Measurements from ENCODE around the gene FAM53A.
"Not testable (repeated sequence)": the region's sequence is repeated elsewhere in the genome, so short reads cannot be mapped to it uniquely, and the experiment has no call there.

The FAM53A gene

DNA sequence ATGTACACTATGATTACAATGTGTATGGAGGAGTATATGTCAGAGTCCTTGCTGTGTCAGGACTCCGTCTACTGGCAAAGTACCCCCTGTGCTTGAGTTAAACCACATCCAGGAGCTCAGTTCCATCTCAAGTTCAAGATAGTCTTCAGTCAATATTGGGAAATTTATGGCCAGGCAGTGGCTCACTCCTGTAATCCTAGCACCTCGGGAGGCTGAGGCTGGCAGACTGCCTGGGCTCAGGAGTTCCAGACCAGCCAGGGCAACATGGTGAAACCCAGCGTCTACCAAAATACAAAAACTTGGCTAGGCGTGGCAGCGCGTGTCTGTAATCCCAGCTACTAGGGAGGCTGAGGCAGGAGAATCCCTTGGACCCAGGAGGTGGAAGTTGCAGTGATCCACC lies 22.2 kb upstream of the FAM53A start:
- no peak for DNase-seq (ENCODE audit: extremely low read depth, low read depth)
- TF ChIP-seq, protein P1, sequence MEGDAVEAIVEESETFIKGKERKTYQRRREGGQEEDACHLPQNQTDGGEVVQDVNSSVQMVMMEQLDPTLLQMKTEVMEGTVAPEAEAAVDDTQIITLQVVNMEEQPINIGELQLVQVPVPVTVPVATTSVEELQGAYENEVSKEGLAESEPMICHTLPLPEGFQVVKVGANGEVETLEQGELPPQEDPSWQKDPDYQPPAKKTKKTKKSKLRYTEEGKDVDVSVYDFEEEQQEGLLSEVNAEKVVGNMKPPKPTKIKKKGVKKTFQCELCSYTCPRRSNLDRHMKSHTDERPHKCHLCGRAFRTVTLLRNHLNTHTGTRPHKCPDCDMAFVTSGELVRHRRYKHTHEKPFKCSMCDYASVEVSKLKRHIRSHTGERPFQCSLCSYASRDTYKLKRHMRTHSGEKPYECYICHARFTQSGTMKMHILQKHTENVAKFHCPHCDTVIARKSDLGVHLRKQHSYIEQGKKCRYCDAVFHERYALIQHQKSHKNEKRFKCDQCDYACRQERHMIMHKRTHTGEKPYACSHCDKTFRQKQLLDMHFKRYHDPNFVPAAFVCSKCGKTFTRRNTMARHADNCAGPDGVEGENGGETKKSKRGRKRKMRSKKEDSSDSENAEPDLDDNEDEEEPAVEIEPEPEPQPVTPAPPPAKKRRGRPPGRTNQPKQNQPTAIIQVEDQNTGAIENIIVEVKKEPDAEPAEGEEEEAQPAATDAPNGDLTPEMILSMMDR (IDR thresholded peaks at IDR 0.05; ENCODE audit: low read depth, low read length), result no peak

DNA sequence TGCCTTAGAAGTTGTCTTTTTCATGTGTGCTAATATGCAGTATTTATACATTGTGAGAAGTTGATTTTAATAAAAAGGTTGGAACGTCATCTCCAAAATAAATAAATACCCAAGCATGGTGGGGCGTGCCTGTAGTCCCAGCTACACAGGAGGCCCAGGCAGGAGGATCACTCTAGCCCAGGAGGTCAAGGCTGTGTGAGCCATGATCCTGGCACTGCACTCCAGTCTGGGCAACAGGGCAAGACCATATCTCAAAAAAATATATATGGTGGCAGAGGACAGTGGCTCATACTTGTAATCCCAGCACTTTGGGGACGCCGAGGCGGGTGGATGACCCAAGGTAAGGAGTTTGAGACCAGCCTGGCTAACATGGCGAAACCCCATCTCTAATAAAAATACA lies 21.6 kb upstream of the FAM53A start:
- no peak for DNase-seq (ENCODE audit: extremely low read depth, low read depth)
- TF ChIP-seq, protein P1 (IDR thresholded peaks at IDR 0.05; ENCODE audit: low read depth, low read length), result no peak

DNA sequence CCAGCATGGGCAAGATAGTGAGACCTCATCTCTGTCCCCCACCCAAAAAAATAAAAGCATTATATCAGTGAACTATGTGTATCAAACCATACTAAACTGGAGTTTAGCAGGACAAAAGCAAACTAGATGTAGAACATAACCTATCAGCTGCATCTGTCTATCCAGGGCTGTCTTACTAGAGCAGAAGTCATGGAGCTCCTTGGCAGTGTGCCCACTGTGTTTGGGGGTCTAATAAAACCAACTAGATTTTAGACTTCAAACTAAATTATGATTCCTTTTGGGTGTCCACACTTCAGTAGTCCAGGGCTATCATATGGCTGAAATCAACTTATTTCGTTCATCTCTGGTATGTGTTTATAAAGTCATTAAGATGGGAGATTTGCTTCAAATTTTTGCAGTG lies 19.8 kb upstream of the FAM53A start:
- DNase-seq (ENCODE audit: extremely low read depth, low read depth), result no peak
- TF ChIP-seq, protein P1 (IDR thresholded peaks at IDR 0.05; ENCODE audit: low read depth, low read length), result no peak

DNA sequence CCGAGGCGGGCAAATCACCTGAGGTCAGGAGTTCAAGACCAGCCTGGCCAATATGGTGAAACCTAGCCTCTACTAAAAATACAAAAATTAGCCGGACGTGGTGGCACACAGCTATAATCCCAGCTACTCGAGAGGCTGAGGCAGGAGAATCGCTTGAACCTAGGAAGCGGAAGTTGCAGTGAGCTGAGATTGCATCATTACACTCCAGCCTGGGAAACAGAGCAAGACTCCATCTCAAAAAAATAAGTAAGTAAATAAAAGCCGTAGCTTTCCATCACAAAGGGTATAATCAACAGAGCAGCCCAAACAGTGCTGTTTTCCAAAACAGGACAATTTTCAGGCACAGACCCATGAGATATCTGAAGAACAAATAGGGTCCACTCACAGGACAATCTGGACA lies 17.6 kb upstream of the FAM53A start:
- not testable (repeated sequence) for DNase-seq (ENCODE audit: extremely low read depth, low read depth)

DNA sequence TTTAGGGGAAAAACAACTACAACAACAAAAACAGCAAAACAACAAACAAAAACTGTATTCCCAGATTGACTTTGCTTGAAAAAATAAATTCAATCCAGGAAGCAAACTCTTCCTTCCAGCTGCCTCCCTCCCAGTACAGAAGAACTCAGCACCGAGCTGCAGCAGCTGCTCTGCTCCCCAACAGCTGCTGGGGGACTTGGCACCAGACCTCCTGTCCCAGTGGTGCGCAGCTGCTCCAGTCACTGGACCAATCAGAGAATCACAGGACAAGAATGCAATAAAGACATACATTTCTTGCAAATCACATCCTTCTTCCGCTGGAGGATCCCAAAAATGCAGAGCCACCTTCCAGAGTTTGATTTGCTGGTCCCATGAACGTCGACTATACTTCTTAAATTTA lies 11.8 kb upstream of the FAM53A start:
- DNase-seq (ENCODE audit: extremely low read depth, low read depth), result no peak
- TF ChIP-seq, protein P1 (IDR thresholded peaks at IDR 0.05; ENCODE audit: low read depth, low read length), result no peak

DNA sequence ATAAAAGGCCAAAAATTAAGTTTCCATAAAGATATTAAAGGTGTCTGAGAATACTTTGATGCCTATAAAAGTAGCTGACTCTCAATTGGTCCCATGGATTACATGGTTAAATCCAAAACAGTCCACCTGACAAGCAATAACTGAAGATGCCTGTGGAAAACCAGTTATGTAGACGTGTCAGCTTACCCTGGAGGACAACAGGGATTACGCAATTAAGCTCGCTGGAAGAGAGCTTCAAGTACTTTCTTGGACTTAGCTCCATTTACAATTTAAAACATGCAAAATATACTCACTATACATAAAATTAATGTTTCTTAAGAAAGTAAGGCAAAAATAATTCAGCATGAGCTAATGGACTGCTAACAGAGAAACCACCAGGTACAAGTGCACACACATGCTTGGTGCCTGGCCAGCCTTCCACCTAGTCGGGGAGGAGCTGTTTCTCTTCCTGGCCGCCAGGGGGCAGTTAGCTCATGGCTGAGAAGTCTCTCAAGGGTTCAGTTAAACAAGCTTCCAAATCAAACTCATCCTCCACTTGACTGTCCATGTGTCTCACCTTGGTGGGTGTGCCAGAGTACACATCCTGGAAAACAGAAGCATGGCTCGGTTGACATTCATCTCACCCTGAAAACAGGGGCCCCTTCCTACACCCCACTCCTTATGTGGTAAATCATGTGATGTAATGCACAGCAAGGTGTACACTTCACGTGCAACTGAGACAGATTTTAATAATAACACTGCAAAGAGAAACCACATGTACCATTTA lies 9.2 kb upstream of the FAM53A start:
- peak; percentile 40 for DNase-seq (ENCODE audit: extremely low read depth, low read depth)
- TF ChIP-seq, protein P1 (IDR thresholded peaks at IDR 0.05; ENCODE audit: low read depth, low read length), result peak; percentile 91

DNA sequence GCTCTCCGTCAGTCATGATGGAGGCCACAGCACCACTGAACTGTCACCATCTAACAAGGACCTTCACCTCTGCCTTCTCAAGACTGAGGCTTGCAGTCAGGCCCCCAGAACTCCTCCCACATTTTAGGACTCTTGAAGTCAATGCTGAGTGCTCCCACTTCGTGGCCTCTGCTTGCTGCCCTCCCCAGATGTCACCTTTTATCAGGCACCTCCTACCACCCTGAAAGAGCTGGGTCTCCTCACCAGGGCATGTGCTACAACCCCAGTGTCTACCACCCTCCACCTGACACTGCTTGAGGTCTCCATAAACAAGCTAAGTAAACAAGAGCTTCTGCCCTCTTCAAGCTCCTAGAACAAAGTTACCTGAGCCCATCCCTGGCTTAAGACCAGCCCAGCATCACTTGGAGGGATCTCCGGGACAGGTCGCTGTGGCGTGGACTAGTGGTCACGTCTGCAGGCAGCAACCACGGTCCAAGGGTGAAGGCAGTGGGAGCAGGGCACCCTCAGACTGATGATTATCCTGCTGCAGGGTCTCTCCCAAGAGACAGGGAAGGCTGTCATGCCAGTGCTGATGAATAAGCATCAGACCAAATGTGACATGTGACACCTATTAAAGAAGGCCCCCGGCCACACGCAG lies 7.7 kb upstream of the FAM53A start:
- no peak for DNase-seq (ENCODE audit: extremely low read depth, low read depth)
- TF ChIP-seq, protein P1 (IDR thresholded peaks at IDR 0.05; ENCODE audit: low read depth, low read length), result no peak
